ENCODE results near the gene TOR1A.

DNA sequence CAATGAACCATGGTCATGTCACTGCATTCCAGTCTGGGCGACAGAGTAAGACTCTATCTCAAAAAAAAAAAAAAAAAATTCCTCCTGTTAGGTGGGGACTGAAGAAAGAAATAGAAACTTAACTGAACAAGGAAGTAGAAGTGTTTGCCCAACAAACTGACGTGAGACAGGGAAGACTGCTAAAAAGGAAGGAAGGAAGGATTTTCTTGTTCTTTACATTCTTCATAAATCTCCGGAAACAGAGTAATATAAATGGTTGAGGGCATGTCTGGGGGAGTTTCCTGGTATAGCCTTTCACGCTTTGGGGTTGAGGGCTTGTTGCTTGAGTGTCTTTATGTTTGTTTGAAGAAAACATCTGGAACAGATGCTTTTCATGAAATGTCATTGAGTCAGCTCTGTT lies 17.9 kb downstream of the TOR1A start:
- TF ChIP-seq, protein P1, sequence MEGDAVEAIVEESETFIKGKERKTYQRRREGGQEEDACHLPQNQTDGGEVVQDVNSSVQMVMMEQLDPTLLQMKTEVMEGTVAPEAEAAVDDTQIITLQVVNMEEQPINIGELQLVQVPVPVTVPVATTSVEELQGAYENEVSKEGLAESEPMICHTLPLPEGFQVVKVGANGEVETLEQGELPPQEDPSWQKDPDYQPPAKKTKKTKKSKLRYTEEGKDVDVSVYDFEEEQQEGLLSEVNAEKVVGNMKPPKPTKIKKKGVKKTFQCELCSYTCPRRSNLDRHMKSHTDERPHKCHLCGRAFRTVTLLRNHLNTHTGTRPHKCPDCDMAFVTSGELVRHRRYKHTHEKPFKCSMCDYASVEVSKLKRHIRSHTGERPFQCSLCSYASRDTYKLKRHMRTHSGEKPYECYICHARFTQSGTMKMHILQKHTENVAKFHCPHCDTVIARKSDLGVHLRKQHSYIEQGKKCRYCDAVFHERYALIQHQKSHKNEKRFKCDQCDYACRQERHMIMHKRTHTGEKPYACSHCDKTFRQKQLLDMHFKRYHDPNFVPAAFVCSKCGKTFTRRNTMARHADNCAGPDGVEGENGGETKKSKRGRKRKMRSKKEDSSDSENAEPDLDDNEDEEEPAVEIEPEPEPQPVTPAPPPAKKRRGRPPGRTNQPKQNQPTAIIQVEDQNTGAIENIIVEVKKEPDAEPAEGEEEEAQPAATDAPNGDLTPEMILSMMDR (IDR thresholded peaks at IDR 0.05): no peak
- no peak for TF ChIP-seq POLR2A (IDR thresholded peaks at IDR 0.05; ENCODE audit: low read depth)
